DMS 273 (cell line): ENCODE data around the gene UBE2G1.
A peak's percentile ranks its signal among the peaks of the same experiment; 100 is the strongest.

Experiments used
- DNase-seq: peaks from one replicate; lab custom pipeline; 2025; ENCODE audit not compliant: unreplicated experiment; lab: John Stamatoyannopoulos, UW

The UBE2G1 gene

GRCh38 chr17:4250887-4251286, 115.6 kb downstream of the UBE2G1 start:
- DNase-seq = no peak

- peak; percentile 59 for DNase-seq
Measured at GRCh38 chr17:4249452-4250029, 116.9 kb downstream of the UBE2G1 start.

GRCh38 chr17:4248504-4249277, 117.8 kb downstream of the UBE2G1 start:
- DNase-seq = no peak

- DNase-seq = no peak
Measured at GRCh38 chr17:4247971-4248388, 118.5 kb downstream of the UBE2G1 start.

- no peak for DNase-seq
Measured at GRCh38 chr17:4247361-4247970, 119.0 kb downstream of the UBE2G1 start.

- no peak for DNase-seq
Measured at GRCh38 chr17:4246674-4247073, 119.8 kb downstream of the UBE2G1 start.

GRCh38 chr17:4241535-4241934, 124.9 kb downstream of the UBE2G1 start:
- DNase-seq = no peak

- peak; percentile 34 for DNase-seq
Measured at GRCh38 chr17:4236456-4236855, 130.0 kb downstream of the UBE2G1 start.

GRCh38 chr17:4235372-4236279, 130.8 kb downstream of the UBE2G1 start:
- DNase-seq = no peak

- DNase-seq = no peak
Measured at GRCh38 chr17:4234401-4234800, 132.1 kb downstream of the UBE2G1 start.

- DNase-seq = no peak
Measured at GRCh38 chr17:4233668-4234258, 132.7 kb downstream of the UBE2G1 start.

- DNase-seq = peak; percentile 25
Measured at GRCh38 chr17:4232168-4232813, 134.2 kb downstream of the UBE2G1 start.

GRCh38 chr17:4229627-4230541, 136.6 kb downstream of the UBE2G1 start:
- DNase-seq = peak; percentile 55

GRCh38 chr17:4221899-4222659, 144.4 kb downstream of the UBE2G1 start:
- no peak for DNase-seq

- DNase-seq = no peak
Measured at GRCh38 chr17:4221163-4221562, 145.3 kb downstream of the UBE2G1 start.

- no peak for DNase-seq
Measured at GRCh38 chr17:4220655-4221054, 145.8 kb downstream of the UBE2G1 start.
